ENCODE results near the gene C6orf163. TPM values are rescaled to one million over a fixed set of nuclear protein-coding genes. Genes with fewer than 3 reads are reported as not detected.
A peak's percentile ranks its signal among the peaks of the same experiment; 100 is the strongest.
"Not testable (repeated sequence)": the region's sequence is repeated elsewhere in the genome, so short reads cannot be mapped to it uniquely, and the experiment has no call there.

The C6orf163 gene
- total and polyA plus RNA-seq, 2 of the 13 experiments (the other 11 are each of a cell fraction or from before 2014, with no cell fraction given) = 0.62 to 1.8 TPM

DNA sequence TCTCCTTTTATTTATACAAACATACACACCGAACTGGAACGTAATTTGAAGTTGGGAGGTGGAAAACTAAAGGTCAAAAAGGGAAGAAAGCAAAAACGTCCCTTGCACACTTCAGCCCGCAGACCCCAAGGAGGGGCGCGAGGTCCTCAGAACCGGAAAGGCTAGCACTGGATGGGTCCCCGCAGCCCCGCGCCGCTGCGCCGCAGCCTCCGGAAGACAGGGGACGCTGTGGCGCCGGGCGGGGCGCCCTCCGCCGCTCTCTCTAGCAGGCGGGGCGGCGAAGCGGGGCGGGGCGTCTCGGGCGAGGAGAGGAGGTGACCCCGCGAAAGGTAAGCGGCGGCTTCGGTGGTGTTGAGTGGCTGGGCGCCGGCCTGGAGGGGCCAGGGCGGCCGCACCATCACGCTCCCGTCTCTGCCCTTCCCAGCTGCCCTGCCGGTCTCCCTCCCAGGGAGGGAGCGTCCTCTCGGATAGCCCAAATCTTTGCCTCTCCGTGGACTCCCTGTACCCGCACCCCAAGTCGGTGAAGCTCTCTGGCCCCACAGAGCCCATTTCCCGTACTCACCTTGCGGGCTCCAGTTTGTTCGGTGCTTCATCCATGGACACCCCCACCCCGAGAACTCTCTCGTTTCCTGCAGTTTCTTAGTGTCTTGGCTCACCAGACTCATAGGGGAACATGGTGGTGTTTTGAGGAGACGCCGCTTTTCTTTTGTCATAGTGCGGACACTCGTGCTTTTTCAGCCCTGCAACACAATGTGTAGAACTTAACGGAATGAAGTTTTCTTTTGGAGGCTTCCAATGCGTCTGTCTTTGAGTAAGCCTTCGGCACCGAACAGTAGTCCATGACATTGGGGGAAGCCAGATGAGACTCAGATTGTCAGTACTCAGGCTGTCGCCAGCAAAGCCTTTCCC lies 22.1 kb upstream of the C6orf163 start, which contains the start of gene SMIM8 (continued):
- TF ChIP-seq, protein P1, sequence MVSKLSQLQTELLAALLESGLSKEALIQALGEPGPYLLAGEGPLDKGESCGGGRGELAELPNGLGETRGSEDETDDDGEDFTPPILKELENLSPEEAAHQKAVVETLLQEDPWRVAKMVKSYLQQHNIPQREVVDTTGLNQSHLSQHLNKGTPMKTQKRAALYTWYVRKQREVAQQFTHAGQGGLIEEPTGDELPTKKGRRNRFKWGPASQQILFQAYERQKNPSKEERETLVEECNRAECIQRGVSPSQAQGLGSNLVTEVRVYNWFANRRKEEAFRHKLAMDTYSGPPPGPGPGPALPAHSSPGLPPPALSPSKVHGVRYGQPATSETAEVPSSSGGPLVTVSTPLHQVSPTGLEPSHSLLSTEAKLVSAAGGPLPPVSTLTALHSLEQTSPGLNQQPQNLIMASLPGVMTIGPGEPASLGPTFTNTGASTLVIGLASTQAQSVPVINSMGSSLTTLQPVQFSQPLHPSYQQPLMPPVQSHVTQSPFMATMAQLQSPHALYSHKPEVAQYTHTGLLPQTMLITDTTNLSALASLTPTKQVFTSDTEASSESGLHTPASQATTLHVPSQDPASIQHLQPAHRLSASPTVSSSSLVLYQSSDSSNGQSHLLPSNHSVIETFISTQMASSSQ (IDR thresholded peaks at IDR 0.05; ENCODE audit: low read depth) = no peak
- TF ChIP-seq, protein P1 (CRISPR knock-in tag; IDR thresholded peaks at IDR 0.05; ENCODE audit: borderline replicate concordance) = no peak
- TF ChIP-seq, protein P2, sequence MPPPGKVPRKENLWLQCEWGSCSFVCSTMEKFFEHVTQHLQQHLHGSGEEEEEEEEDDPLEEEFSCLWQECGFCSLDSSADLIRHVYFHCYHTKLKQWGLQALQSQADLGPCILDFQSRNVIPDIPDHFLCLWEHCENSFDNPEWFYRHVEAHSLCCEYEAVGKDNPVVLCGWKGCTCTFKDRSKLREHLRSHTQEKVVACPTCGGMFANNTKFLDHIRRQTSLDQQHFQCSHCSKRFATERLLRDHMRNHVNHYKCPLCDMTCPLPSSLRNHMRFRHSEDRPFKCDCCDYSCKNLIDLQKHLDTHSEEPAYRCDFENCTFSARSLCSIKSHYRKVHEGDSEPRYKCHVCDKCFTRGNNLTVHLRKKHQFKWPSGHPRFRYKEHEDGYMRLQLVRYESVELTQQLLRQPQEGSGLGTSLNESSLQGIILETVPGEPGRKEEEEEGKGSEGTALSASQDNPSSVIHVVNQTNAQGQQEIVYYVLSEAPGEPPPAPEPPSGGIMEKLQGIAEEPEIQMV (CRISPR knock-in tag; IDR thresholded peaks at IDR 0.05; ENCODE audit: low read depth) = no peak
- no peak for TF ChIP-seq ZNF180 (CRISPR knock-in tag; IDR thresholded peaks at IDR 0.05; ENCODE audit: borderline replicate concordance, low read depth)
- TF ChIP-seq ZNF317 (CRISPR knock-in tag; IDR thresholded peaks at IDR 0.05) = 0 out of 2 replicates have a peak, but pooled peaks have one; percentile 37
- TF ChIP-seq ZNF703 (CRISPR knock-in tag; IDR thresholded peaks at IDR 0.05; ENCODE audit: borderline replicate concordance) = no peak
- TF ChIP-seq CENPT (CRISPR knock-in tag; IDR thresholded peaks at IDR 0.05; ENCODE audit: low read depth) = no peak
- TF ChIP-seq, protein P3, sequence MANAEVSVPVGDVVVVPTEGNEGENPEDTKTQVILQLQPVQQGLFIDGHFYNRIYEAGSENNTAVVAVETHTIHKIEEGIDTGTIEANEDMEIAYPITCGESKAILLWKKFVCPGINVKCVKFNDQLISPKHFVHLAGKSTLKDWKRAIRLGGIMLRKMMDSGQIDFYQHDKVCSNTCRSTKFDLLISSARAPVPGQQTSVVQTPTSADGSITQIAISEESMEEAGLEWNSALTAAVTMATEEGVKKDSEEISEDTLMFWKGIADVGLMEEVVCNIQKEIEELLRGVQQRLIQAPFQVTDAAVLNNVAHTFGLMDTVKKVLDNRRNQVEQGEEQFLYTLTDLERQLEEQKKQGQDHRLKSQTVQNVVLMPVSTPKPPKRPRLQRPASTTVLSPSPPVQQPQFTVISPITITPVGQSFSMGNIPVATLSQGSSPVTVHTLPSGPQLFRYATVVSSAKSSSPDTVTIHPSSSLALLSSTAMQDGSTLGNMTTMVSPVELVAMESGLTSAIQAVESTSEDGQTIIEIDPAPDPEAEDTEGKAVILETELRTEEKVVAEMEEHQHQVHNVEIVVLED (CRISPR knock-in tag; IDR thresholded peaks at IDR 0.05; ENCODE audit: borderline replicate concordance) = peak; percentile 77
- TF ChIP-seq, protein P4, sequence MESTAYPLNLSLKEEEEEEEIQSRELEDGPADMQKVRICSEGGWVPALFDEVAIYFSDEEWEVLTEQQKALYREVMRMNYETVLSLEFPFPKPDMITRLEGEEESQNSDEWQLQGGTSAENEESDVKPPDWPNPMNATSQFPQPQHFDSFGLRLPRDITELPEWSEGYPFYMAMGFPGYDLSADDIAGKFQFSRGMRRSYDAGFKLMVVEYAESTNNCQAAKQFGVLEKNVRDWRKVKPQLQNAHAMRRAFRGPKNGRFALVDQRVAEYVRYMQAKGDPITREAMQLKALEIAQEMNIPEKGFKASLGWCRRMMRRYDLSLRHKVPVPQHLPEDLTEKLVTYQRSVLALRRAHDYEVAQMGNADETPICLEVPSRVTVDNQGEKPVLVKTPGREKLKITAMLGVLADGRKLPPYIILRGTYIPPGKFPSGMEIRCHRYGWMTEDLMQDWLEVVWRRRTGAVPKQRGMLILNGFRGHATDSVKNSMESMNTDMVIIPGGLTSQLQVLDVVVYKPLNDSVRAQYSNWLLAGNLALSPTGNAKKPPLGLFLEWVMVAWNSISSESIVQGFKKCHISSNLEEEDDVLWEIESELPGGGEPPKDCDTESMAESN (CRISPR knock-in tag; conservative IDR thresholded peaks at IDR 0.05) = peak; percentile 88
- TF ChIP-seq, protein P5, sequence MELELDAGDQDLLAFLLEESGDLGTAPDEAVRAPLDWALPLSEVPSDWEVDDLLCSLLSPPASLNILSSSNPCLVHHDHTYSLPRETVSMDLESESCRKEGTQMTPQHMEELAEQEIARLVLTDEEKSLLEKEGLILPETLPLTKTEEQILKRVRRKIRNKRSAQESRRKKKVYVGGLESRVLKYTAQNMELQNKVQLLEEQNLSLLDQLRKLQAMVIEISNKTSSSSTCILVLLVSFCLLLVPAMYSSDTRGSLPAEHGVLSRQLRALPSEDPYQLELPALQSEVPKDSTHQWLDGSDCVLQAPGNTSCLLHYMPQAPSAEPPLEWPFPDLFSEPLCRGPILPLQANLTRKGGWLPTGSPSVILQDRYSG (CRISPR knock-in tag; IDR thresholded peaks at IDR 0.05) = 0 out of 2 replicates have a peak, but pooled peaks have one; percentile 67

DNA sequence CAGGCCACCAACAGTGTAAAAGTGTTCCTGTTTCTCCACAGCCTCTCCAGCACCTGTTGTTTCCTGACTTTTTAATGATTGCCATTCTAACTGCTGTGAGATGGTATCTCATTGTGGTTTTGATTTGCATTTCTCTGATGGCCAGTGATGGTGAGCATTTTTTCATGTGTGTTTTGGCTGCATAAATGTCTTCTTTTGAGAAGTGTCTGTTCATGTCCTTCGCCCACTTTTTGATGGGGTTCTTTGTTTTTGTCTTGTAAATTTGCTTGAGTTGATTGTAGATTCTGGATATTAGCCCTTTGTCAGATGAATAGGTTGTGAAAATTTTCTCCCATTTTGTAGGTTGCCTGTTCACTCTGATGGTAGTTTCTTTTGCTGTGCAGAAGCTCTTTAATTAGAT lies 20.7 kb upstream of the C6orf163 start:
- intact Hi-C loops (cut with micrococcal nuclease; ENCODE audit: unreplicated experiment); FAIRE-seq; BruUV-seq (replicated peaks): not testable (repeated sequence)

More for the DNA sequence above, 20.7 kb upstream of the C6orf163 start:
- H3K79me2 ChIP-seq (ENCODE audit: insufficient read depth, low read length); in situ Hi-C loops (cut with HindIII; ENCODE audit: extremely low pct_ligation_motif_present, low pct_unique_long_range_greater_than_20kb); H2AFZ ChIP-seq (ENCODE audit: low read length); H3K4me3 ChIP-seq (replicated peaks in 1 of 3; ENCODE audit: insufficient read depth in 1 of 3, low read depth in 2 of 3, low read length in 3 of 3); H3K4me1 ChIP-seq (ENCODE audit: insufficient read depth, low read length); H3K4me2 ChIP-seq (ENCODE audit: low read depth, low read length); POLR2A ChIA-PET; CTCF ChIA-PET (ENCODE audit: low intra/inter-chr PET ratio, low total read pairs); H3K9me3 ChIP-seq (ENCODE audit: low read length); H3K27me3 ChIP-seq (ENCODE audit: control insufficient read depth in 1 of 2, insufficient read depth in 2 of 2, low read length in 2 of 2); ATAC-seq; H4K20me1 ChIP-seq (ENCODE audit: insufficient read depth, low read length); H3K36me3 ChIP-seq (replicated peaks in 1 of 2; ENCODE audit: control insufficient read depth in 1 of 2, insufficient read depth in 2 of 2, low read length in 2 of 2); H3K9ac ChIP-seq (ENCODE audit: insufficient read depth, low read depth, low read length); DNase-seq (ENCODE audit: low spot score); H3K27ac ChIP-seq (ENCODE audit: extremely low read length, insufficient read depth, low read length): not testable (repeated sequence)
- WGBS (ENCODE audit: low lambda C conversion rate) = 92% methylated on average over 1 of the region's 1 CpG
